ENCODE measurements around the gene IRS1. TPM values are rescaled to one million over a fixed set of nuclear protein-coding genes. Genes with fewer than 3 reads are reported as not detected.

Gene IRS1
- total RNA-seq, 6 experiments from 2014 or later, result 37.4 to 49.9 (median 44.4) TPM

- DNase-seq, result no peak
- TF ChIP-seq CTCF (IDR thresholded peaks at IDR 0.05), result no peak
- Mint-ChIP-seq H3K27ac (no peak overlapping the region), H3K4me3 (no peak overlapping the region), H3K9me3 (no peaks in the 10 kb centered on the region), H3K36me3 (ENCODE audit: low read depth) (no peaks in the 10 kb centered on the region; the same call in 1 of the 2 replicates), H3K27me3 (ENCODE audit: insufficient read depth) (no peaks in the 10 kb centered on the region; the same call in 1 of the 2 replicates), H3K4me1 (ENCODE audit: low read depth) (peaks cover 39% of the 10 kb centered on the region)
Measured at GRCh38 chr2:226687641-226688253, 111.9 kb downstream of the IRS1 start.

- Mint-ChIP-seq H3K4me1 (ENCODE audit: low read depth) (peaks cover 26% of the 10 kb centered on the region), H3K4me3 (no peak overlapping the region), H3K9me3 (no peaks in the 10 kb centered on the region), H3K36me3 (ENCODE audit: low read depth) (no peaks in the 10 kb centered on the region; the same call in 1 of the 2 replicates), H3K27me3 (ENCODE audit: insufficient read depth) (no peaks in the 10 kb centered on the region), H3K27ac (no peak overlapping the region)
- DNase-seq, result no peak
- no peak for TF ChIP-seq CTCF (IDR thresholded peaks at IDR 0.05)
Measured at GRCh38 chr2:226684563-226684959, 115.1 kb downstream of the IRS1 start.

GRCh38 chr2:226683944-226684562 lies 115.6 kb downstream of the IRS1 start:
- H3K27ac Mint-ChIP-seq, result no peak overlapping the region
- no peak for DNase-seq
- H3K36me3 Mint-ChIP-seq (ENCODE audit: low read depth), result no peaks in the 10 kb centered on the region; the same call in 1 of the 2 replicates
- peaks cover 26% of the 10 kb centered on the region for H3K4me1 Mint-ChIP-seq (ENCODE audit: low read depth)
- TF ChIP-seq CTCF (IDR thresholded peaks at IDR 0.05), result no peak
- H3K9me3 Mint-ChIP-seq, result no peaks in the 10 kb centered on the region
- H3K4me3 Mint-ChIP-seq, result no peak overlapping the region
- H3K27me3 Mint-ChIP-seq (ENCODE audit: insufficient read depth), result no peaks in the 10 kb centered on the region

- H3K27ac Mint-ChIP-seq, result no peak overlapping the region; the same call in 1 of the 2 replicates
- peak; percentile 20 for DNase-seq
Measured at GRCh38 chr2:226683196-226683595, 116.4 kb downstream of the IRS1 start.

More at GRCh38 chr2:226683196-226683595, 116.4 kb downstream of the IRS1 start:
- Mint-ChIP-seq H3K36me3 (ENCODE audit: low read depth) (no peaks in the 10 kb centered on the region; the same call in 1 of the 2 replicates), H3K9me3 (no peaks in the 10 kb centered on the region), H3K4me3 (no peak overlapping the region; the same call in 1 of the 2 replicates), H3K4me1 (ENCODE audit: low read depth) (peaks cover 25% of the 10 kb centered on the region), H3K27me3 (ENCODE audit: insufficient read depth) (no peaks in the 10 kb centered on the region)
- TF ChIP-seq CTCF (IDR thresholded peaks at IDR 0.05), result no peak

Other genes starting within 250 kb of the IRS1 start
- gene RHBDD1, start 36.2 kb upstream of the IRS1 start, total RNA-seq (2021; fragmentation: NEBNext Ultra II Directional; extraction: Animal tissue kit (Norgen Biotek cat#: 25700)), result 10 to 100 TPM; 34.3 to 50.7 (median 42.3) TPM